ENCODE measurements around the gene PARVB. TPM values are rescaled to one million over a fixed set of nuclear protein-coding genes. Genes with fewer than 3 reads are reported as not detected.
A peak's percentile ranks its signal among the peaks of the same experiment; 100 is the strongest.

PARVB gene
- total RNA-seq, 4 donors from 2014 or later = 120 to 201 (median 147) TPM

- intact Hi-C loops (cut with DNase I; ENCODE audit: low total_unique reads) = no loop called here
- in situ Hi-C loops (cut with MboI; ENCODE audit: low sequenced_read_pairs in 4 of 4) = no loop called here
- no peaks in the 10 kb centered on the region for H3K4me1 ChIP-seq
- DNase-seq (peak in 1 of 2 donors; percentile 2), ATAC-seq (no peak)
- H3K27ac ChIP-seq = no peak overlapping the region
- no peaks in the 10 kb centered on the region for H3K36me3 ChIP-seq
- H3K9me3 ChIP-seq = no peaks in the 10 kb centered on the region
- no peak overlapping the region for H3K4me3 ChIP-seq
- TF ChIP-seq POLR2A (IDR thresholded peaks at IDR 0.05) (no peak), CTCF (IDR thresholded peaks at IDR 0.05 in 4 of 5, conservative IDR thresholded peaks at IDR 0.05 in 1 of 5) (no peak)
- H3K27me3 ChIP-seq = peaks cover 0 to 5% (median 4%) of the 10 kb centered on the region in 3 donors
Observed at GRCh38 chr22:44190381-44190976, 166.4 kb downstream of the PARVB start.

- TF ChIP-seq CTCF (IDR thresholded peaks at IDR 0.05 in 4 of 5, conservative IDR thresholded peaks at IDR 0.05 in 1 of 5) = no peak
- no peak for TF ChIP-seq POLR2A (IDR thresholded peaks at IDR 0.05)
- intact Hi-C loops (cut with DNase I; ENCODE audit: low total_unique reads) = no loop called here
- ATAC-seq (no peak), DNase-seq (peak in 1 of 2 donors; percentile 9)
- no peaks in the 10 kb centered on the region for H3K4me1 ChIP-seq
- in situ Hi-C loops (cut with MboI; ENCODE audit: low sequenced_read_pairs in 4 of 4) = no loop called here
- no peaks in the 10 kb centered on the region for H3K9me3 ChIP-seq
- no peak overlapping the region for H3K27ac ChIP-seq
- H3K36me3 ChIP-seq = no peaks in the 10 kb centered on the region
- peaks cover 0 to 5% (median 4%) of the 10 kb centered on the region in 3 donors for H3K27me3 ChIP-seq
- H3K4me3 ChIP-seq = no peak overlapping the region
Observed at GRCh38 chr22:44191036-44191454, 166.9 kb downstream of the PARVB start.

GRCh38 chr22:44192098-44192815 lies 168.2 kb downstream of the PARVB start:
- Histone ChIP-seq H3K4me3 (no peak overlapping the region), H3K4me1 (no peaks in the 10 kb centered on the region), H3K36me3 (no peaks in the 10 kb centered on the region), H3K27ac (no peak overlapping the region), H3K27me3 (peaks cover 0 to 6% (median 5%) of the 10 kb centered on the region in 3 donors), H3K9me3 (no peaks in the 10 kb centered on the region)
- in situ Hi-C loops (cut with MboI; ENCODE audit: low sequenced_read_pairs in 4 of 4) (no loop called here), intact Hi-C loops (cut with DNase I; ENCODE audit: low total_unique reads) (no loop called here)
- no peak for TF ChIP-seq CTCF (IDR thresholded peaks at IDR 0.05 in 4 of 5, conservative IDR thresholded peaks at IDR 0.05 in 1 of 5)
- no peak for TF ChIP-seq POLR2A (IDR thresholded peaks at IDR 0.05)
- ATAC-seq = no peak
- DNase-seq = no peak

GRCh38 chr22:44192816-44193534 lies 168.9 kb downstream of the PARVB start:
- no peaks in the 10 kb centered on the region for H3K36me3 ChIP-seq
- DNase-seq = no peak
- in situ Hi-C loops (cut with MboI; ENCODE audit: low sequenced_read_pairs in 4 of 4) = no loop called here
- peaks cover 0 to 9% (median 5%) of the 10 kb centered on the region in 3 donors for H3K27me3 ChIP-seq
- no peaks in the 10 kb centered on the region for H3K4me1 ChIP-seq
- intact Hi-C loops (cut with DNase I; ENCODE audit: low total_unique reads) = no loop called here
- no peak overlapping the region for H3K4me3 ChIP-seq
- no peak for ATAC-seq
- H3K9me3 ChIP-seq = no peaks in the 10 kb centered on the region
- H3K27ac ChIP-seq = no peak overlapping the region
- TF ChIP-seq POLR2A (IDR thresholded peaks at IDR 0.05) (no peak), CTCF (IDR thresholded peaks at IDR 0.05 in 4 of 5, conservative IDR thresholded peaks at IDR 0.05 in 1 of 5) (no peak)

All from gastrocnemius medialis (tissue), 4 donors.